ENCODE results near the gene TRANK1. TPM values are rescaled to one million over a fixed set of nuclear protein-coding genes. Genes with fewer than 3 reads are reported as not detected.

The TRANK1 gene
- total RNA-seq, 4 donors from 2014 or later = 4.9 to 12.3 (median 9.1) TPM

GRCh38 chr3:36859494-36859893 is 85.4 kb downstream of the TRANK1 start:
- H3K27ac ChIP-seq = no peak overlapping the region
- no peaks in the 10 kb centered on the region for H3K27me3 ChIP-seq
- no peaks in the 10 kb centered on the region for H3K4me1 ChIP-seq
- WGBS, 2 donors (ENCODE audit: low coverage in 1 of 2) = 100% methylated on average over 2 to 3 of the region's 3 CpGs
- no peaks in the 10 kb centered on the region for H3K9me3 ChIP-seq
- H3K4me3 ChIP-seq = no peak overlapping the region
- TF ChIP-seq CTCF (IDR thresholded peaks at IDR 0.05) (no peak), POLR2AphosphoS5 (IDR thresholded peaks at IDR 0.05) (no peak), EP300 (IDR thresholded peaks at IDR 0.05) (no peak), POLR2A (IDR thresholded peaks at IDR 0.05) (no peak)
- ATAC-seq = no peak
- peaks cover 0 to 92% of the 10 kb centered on the region in 2 donors for H3K36me3 ChIP-seq

- no peak overlapping the region for H3K4me3 ChIP-seq
- no peak for ATAC-seq
Measured at GRCh38 chr3:36852071-36852470, 92.8 kb downstream of the TRANK1 start.

DNA sequence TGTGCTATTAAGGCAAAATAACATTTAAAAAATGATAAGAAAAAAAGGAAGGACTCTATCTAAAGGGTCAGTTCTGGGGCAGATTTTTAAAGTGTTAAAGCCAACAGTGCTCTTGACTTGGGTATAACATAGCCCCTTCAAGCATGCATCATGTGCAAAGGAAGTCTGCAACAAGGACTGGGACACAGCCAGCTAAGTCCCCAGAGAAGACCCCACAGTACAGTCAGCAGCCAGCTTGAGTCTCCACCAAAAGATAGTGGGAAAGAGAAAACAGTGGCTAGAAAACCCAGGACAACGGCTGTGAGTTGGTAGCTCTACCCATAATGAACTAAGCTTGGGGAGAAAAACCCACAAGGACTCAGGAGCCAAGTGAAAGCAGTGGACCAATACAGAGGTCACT is 94.1 kb downstream of the TRANK1 start:
- Histone ChIP-seq H3K4me3 (no peak overlapping the region), H3K4me1 (no peaks in the 10 kb centered on the region), H3K9me3 (no peaks in the 10 kb centered on the region), H3K27ac (no peak overlapping the region), H3K27me3 (no peaks in the 10 kb centered on the region), H3K36me3 (peaks cover 0 to 82% of the 10 kb centered on the region in 2 donors)
- ATAC-seq = no peak
- WGBS, 2 donors (ENCODE audit: low coverage in 1 of 2) = 80 to 88% methylated on average over 1 of the region's 1 CpG
- no peak for TF ChIP-seq POLR2A (IDR thresholded peaks at IDR 0.05)
- TF ChIP-seq EP300 (IDR thresholded peaks at IDR 0.05) = no peak
- no peak for TF ChIP-seq POLR2AphosphoS5 (IDR thresholded peaks at IDR 0.05)
- TF ChIP-seq CTCF (IDR thresholded peaks at IDR 0.05) = no peak

More at GRCh38 chr3:36852071-36852470, 92.8 kb downstream of the TRANK1 start:
- 45 to 62% methylated on average over 3 of the region's 3 CpGs for WGBS, 2 donors (ENCODE audit: low coverage in 1 of 2)
- H3K9me3 ChIP-seq = no peaks in the 10 kb centered on the region
- H3K36me3 ChIP-seq = peaks cover 0 to 83% of the 10 kb centered on the region in 2 donors
- H3K27me3 ChIP-seq = no peaks in the 10 kb centered on the region
- no peak overlapping the region for H3K27ac ChIP-seq
- no peaks in the 10 kb centered on the region for H3K4me1 ChIP-seq
- TF ChIP-seq POLR2A (IDR thresholded peaks at IDR 0.05) (no peak), CTCF (IDR thresholded peaks at IDR 0.05) (no peak), EP300 (IDR thresholded peaks at IDR 0.05) (no peak), POLR2AphosphoS5 (IDR thresholded peaks at IDR 0.05) (no peak)

DNA sequence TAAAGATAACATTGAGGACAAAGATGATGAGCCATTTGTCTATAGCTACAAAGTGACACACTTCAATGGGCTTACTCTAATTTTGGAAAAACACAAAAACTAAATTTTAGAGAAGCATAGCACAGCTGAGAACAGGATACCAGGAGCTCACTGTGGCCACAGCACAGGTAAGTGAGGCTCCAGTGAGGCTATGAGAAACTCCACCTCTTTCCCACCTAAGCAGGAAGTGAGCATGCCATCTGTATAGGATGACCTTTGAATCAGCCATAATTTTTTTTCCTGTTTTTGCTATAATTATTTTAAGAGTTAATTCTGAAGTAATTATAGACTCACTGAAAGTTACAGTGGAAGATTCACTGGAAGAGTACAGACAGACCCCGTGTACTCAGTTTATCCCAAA is 98.4 kb downstream of the TRANK1 start:
- Histone ChIP-seq H3K4me1 (no peaks in the 10 kb centered on the region), H3K27me3 (no peaks in the 10 kb centered on the region), H3K4me3 (no peak overlapping the region), H3K36me3 (peaks cover 0 to 88% of the 10 kb centered on the region in 2 donors), H3K27ac (no peak overlapping the region), H3K9me3 (peaks cover 0 to 6% (median 0%) of the 10 kb centered on the region in 3 donors)
- no peak for ATAC-seq
- no peak for TF ChIP-seq CTCF (IDR thresholded peaks at IDR 0.05)
- no peak for TF ChIP-seq EP300 (IDR thresholded peaks at IDR 0.05)
- no peak for TF ChIP-seq POLR2A (IDR thresholded peaks at IDR 0.05)
- TF ChIP-seq POLR2AphosphoS5 (IDR thresholded peaks at IDR 0.05) = no peak
- WGBS, 2 donors (ENCODE audit: low coverage in 1 of 2) = 73 to 87% methylated on average over 1 of the region's 1 CpG

All from gastroesophageal sphincter (tissue), 4 donors.